Ishikawa (cell line): ENCODE results near the gene CCDC149.

Source experiments
- CEBPB ChIP-seq: IDR thresholded peaks from 2 replicates; pipeline ENCODE4 v1.6.1; 2012
- CREB1 ChIP-seq: IDR thresholded peaks from 2 replicates; pipeline ENCODE4 v1.6.1; 2012; ENCODE audit warnings: low read depth
- EGR1 ChIP-seq: IDR thresholded peaks from 2 replicates; pipeline ENCODE4 v1.6.1; 2012
- EP300 ChIP-seq: IDR thresholded peaks from 2 replicates; pipeline ENCODE4 v1.6.1; 2012; ENCODE audit warnings: borderline replicate concordance
- FOXM1 ChIP-seq: IDR thresholded peaks from 2 replicates; pipeline ENCODE4 v1.6.1; 2012; ENCODE audit warnings: low read depth, borderline replicate concordance
- NFIC ChIP-seq: IDR thresholded peaks from 2 replicates; pipeline ENCODE4 v1.6.1; 2012
- RAD21 ChIP-seq: IDR thresholded peaks from 2 replicates; pipeline ENCODE4 v1.6.1; 2012; ENCODE audit warnings: low read depth
- TAF1 ChIP-seq: IDR thresholded peaks from 2 replicates; pipeline ENCODE4 v1.6.1; 2012; ENCODE audit warnings: low read depth, mild to moderate bottlenecking
- TCF12 ChIP-seq: IDR thresholded peaks from 2 replicates; pipeline ENCODE4 v1.6.1; 2012; ENCODE audit warnings: low read depth
- TEAD4 ChIP-seq: IDR thresholded peaks from 2 replicates; pipeline ENCODE4 v1.6.1; 2012
- YY1 ChIP-seq: IDR thresholded peaks from 2 replicates; pipeline ENCODE4 v1.6.1; 2012; ENCODE audit warnings: low read depth
- ZBTB7A ChIP-seq: IDR thresholded peaks from 2 replicates; pipeline ENCODE4 v1.6.1; 2012; ENCODE audit warnings: low read depth
- TF ChIP-seq, protein P1 (sequence below): IDR thresholded peaks from 2 replicates; pipeline ENCODE4 v1.6.1; 2012
- TF ChIP-seq, protein P2 (sequence below): IDR thresholded peaks from 2 replicates; pipeline ENCODE4 v1.6.1; 2012
- TF ChIP-seq, protein P3 (sequence below): IDR thresholded peaks from 2 replicates; pipeline ENCODE4 v1.6.1; 2012; ENCODE audit warnings: low read depth, mild to moderate bottlenecking

The CCDC149 gene

DNA sequence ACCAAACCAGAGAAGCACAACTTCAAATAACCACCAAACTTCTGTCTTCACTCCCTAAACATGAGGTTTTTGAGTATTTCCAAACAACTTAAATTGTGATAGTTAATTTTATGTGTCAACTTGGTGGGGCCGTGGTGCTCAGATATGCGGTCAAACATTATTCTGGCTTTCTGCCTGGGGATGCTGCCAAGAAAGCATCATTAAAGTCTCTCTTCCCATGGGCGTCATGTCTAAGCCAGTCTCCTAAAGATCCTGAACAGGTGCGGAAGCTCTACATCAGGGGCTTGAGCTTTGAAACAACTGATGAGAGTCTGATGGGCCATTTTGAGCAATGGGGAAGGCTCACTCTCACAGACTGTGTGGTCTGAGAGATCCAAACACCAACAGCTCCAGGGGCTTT is 141.6 kb downstream of the CCDC149 start:
- TF ChIP-seq TAF1 (no peak), YY1 (no peak), NFIC (no peak), RAD21 (no peak), FOXM1 (no peak), EP300 (no peak), CEBPB (no peak), ZBTB7A (no peak), EGR1 (no peak), TEAD4 (no peak), TCF12 (no peak), CREB1 (no peak)
- TF ChIP-seq, protein P1, sequence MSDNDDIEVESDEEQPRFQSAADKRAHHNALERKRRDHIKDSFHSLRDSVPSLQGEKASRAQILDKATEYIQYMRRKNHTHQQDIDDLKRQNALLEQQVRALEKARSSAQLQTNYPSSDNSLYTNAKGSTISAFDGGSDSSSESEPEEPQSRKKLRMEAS = no peak
- TF ChIP-seq, protein P2, sequence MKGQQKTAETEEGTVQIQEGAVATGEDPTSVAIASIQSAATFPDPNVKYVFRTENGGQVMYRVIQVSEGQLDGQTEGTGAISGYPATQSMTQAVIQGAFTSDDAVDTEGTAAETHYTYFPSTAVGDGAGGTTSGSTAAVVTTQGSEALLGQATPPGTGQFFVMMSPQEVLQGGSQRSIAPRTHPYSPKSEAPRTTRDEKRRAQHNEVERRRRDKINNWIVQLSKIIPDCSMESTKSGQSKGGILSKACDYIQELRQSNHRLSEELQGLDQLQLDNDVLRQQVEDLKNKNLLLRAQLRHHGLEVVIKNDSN = no peak
- TF ChIP-seq, protein P3, sequence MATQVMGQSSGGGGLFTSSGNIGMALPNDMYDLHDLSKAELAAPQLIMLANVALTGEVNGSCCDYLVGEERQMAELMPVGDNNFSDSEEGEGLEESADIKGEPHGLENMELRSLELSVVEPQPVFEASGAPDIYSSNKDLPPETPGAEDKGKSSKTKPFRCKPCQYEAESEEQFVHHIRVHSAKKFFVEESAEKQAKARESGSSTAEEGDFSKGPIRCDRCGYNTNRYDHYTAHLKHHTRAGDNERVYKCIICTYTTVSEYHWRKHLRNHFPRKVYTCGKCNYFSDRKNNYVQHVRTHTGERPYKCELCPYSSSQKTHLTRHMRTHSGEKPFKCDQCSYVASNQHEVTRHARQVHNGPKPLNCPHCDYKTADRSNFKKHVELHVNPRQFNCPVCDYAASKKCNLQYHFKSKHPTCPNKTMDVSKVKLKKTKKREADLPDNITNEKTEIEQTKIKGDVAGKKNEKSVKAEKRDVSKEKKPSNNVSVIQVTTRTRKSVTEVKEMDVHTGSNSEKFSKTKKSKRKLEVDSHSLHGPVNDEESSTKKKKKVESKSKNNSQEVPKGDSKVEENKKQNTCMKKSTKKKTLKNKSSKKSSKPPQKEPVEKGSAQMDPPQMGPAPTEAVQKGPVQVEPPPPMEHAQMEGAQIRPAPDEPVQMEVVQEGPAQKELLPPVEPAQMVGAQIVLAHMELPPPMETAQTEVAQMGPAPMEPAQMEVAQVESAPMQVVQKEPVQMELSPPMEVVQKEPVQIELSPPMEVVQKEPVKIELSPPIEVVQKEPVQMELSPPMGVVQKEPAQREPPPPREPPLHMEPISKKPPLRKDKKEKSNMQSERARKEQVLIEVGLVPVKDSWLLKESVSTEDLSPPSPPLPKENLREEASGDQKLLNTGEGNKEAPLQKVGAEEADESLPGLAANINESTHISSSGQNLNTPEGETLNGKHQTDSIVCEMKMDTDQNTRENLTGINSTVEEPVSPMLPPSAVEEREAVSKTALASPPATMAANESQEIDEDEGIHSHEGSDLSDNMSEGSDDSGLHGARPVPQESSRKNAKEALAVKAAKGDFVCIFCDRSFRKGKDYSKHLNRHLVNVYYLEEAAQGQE = no peak

DNA sequence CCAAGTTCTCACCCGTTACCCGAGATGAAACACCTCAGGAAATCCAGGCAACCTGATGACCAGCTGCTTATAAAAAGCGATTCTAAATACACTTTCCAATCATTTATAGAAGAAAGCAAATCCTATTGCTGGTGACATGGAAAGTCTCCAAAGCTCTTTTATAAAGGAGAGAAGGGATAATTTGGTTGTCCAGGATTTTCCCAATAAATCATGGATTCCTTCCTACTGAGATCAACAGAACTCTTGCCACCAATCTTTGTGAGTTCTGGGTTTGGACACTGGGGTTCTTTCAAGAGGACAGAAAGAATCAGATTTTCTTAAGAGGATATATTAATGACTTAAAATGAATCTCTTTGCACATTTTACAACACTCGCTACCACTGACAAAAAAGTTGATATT is 142.2 kb downstream of the CCDC149 start:
- TF ChIP-seq, protein P2 = no peak
- TF ChIP-seq, protein P1 = no peak
- TF ChIP-seq YY1 (no peak), EP300 (no peak), FOXM1 (no peak), NFIC (no peak), TAF1 (no peak), TEAD4 (no peak), TCF12 (no peak), CREB1 (no peak), ZBTB7A (no peak), CEBPB (no peak), EGR1 (no peak), RAD21 (no peak)
- TF ChIP-seq, protein P3 = no peak

- TF ChIP-seq CREB1 (no peak), EGR1 (no peak), TAF1 (no peak), CEBPB (no peak), NFIC (no peak), TCF12 (no peak), TEAD4 (no peak), YY1 (no peak), ZBTB7A (no peak)
- TF ChIP-seq, protein P1 = no peak
- TF ChIP-seq, protein P2 = no peak
These were observed 142.7 kb downstream of the CCDC149 start for GRCh38 chr4:24770032-24770584.

- TF ChIP-seq TEAD4 = no peak
- TF ChIP-seq EGR1 = no peak
- TF ChIP-seq, protein P3 = no peak
- TF ChIP-seq CREB1 = no peak
- TF ChIP-seq YY1 = no peak
- no peak for TF ChIP-seq FOXM1
- TF ChIP-seq, protein P1 = no peak
- no peak for TF ChIP-seq CEBPB
- TF ChIP-seq TAF1 = no peak
These were observed 143.3 kb downstream of the CCDC149 start for GRCh38 chr4:24769571-24769970.
